Stimulated activated CD4-positive, alpha-beta T cell treated with anti-CD3 and anti-CD28 coated beads, Interleukin-4, amount 100 ng/mL, for 48 hours (primary cell): ENCODE results near the gene CHRNA3.

Experiments
- DNase-seq, 2 donors: peaks; one replicate each; pipeline ENCODE4 v3.0.0-alpha.2; 2020; ENCODE audit warnings: low read depth in 2 of 2

Gene CHRNA3

GRCh38 chr15:78636378-78636859, 15.6 kb upstream of the CHRNA3 start:
- no peak for DNase-seq

DNA sequence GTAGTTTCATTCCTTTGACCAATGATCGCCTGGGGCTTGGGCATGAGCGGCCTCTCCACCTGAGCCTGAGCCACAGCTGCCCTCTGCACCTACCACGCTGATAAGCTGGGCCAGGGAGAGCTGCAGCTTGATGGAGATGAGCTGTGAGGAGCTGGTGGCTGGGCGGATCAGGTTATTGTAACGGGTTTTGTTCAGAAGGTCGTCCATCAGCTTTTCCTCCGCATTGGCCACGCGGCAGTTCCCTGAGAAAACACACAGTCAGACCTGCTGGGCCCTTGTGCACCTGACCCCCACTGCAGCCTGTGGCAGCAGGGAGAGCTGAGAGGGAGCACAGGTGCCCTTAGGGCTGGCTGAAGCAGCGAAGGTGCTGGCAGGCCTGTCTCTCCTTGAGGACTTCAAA, 14.6 kb upstream of the CHRNA3 start:
- DNase-seq = no peak

DNA sequence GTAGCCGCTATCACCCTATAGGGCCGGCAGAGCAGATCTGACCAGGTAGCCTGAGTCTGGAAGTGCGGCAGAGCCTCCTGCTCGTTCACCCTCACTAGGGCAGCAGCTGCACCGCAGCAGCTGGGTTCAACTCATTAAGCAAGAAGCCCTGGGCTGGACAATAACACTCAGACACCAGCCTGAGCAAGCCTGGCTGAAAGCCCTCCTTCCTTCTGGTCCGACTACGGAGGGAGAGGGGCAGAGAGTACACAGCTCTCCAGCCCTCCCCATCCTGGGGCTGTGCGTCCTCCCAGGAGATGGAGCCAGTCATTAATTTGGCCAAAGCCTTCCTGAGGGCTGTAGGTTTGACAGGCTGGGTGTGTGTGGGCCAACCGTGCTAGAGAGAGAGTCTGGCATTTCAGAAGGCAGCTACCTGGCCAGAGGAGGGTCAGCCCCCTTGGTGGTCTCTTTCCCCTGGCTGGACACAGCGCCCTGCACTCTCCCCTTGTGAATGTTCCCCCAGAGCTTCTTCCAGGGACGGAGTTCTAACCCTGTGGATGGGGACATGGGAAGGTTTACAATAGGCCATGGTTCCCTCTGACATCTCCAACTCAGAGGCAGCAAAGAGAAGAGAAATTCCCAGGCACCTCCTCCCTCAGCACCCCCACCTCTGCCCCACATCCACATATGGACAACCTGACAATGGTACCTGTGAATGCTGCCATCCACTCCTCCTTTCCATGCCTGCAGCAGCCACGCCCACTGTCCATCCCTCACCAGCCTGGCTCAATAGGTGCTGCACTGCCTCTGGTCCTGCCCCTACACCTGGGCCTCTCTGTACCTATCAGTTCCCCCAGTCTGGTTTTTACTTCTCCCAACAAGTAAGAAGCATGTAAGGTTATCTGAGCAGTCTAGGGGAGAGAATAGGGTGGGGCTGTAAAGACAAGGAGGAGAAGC, 13.7 kb upstream of the CHRNA3 start:
- no peak for DNase-seq

DNA sequence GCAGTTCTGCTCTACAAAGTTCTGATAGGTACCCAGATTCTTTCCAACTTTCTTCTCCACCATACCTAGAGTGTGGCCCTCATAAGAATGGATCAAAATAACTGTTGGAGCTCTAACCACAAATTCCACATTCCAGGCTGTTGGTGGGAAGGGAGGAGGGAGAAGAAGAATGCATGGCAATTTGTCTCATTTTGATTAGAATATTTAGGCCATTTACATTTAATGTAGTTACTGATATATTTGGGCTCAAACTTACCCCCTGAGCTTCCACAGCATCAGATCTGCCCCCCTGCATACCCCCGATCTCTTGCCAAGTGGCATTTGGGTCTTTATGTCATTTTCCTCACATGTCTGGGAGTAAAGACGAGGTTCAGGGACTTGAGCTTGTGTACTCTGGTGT, 12.6 kb upstream of the CHRNA3 start:
- no peak for DNase-seq

DNA sequence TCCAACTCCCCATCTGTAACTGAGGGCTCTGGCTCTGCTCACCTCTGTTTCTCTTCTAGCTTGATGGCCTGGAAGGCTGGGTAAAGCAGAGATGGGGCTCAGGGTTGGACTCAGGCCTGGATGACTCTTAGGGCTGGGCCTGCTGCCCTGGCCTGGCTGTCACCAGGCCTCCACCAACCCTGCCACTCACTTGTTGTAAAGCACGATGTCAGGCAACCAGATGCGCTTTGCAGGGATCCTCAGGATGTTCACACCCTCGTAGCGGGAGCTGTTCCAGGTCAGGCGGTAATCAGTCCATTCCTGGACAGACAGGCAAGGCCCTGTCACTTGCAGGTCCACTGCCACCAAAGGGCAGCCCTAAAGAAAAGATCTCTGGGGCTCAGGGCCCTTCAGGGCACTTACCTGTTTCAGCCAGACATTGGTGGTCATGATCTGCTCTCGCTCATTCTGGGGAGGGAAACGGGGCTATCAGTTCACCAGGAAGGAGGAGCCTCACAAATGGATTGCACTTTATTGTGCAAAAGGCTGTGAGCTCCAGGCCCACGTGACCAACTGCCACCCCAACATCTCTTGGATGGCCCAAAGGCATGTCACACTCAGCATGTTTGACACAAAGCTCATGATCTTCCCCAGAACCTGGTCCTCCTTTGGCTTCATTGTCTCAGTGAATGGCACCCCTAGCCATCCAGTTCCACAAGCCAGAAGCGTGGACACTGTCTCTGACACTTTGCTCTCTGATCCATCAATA, 10.3 kb upstream of the CHRNA3 start:
- DNase-seq = no peak

DNA sequence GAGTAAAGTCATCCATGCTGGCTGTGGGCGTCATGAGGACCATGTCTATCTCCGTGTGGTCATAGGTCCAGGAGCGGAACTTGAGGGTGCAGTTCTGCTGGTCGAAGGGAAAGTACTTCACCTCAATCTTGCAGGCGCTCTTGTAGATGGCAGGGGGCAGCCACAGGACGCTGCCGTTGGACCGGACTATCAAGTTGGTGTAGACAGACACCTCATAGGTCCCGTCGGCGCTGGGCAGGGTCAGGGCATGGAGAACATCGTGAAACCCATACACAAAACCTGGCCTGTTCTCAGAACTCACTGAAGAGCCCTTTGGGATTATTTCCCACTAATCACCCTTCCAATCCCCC, 8.9 kb upstream of the CHRNA3 start:
- DNase-seq = no peak

- no peak for DNase-seq
These were observed 8.4 kb upstream of the CHRNA3 start for GRCh38 chr15:78629031-78629715.

- DNase-seq = no peak
These were observed 7.4 kb upstream of the CHRNA3 start for GRCh38 chr15:78628227-78628626.

- no peak for DNase-seq
These were observed 6.6 kb upstream of the CHRNA3 start for GRCh38 chr15:78627348-78627747.

DNA sequence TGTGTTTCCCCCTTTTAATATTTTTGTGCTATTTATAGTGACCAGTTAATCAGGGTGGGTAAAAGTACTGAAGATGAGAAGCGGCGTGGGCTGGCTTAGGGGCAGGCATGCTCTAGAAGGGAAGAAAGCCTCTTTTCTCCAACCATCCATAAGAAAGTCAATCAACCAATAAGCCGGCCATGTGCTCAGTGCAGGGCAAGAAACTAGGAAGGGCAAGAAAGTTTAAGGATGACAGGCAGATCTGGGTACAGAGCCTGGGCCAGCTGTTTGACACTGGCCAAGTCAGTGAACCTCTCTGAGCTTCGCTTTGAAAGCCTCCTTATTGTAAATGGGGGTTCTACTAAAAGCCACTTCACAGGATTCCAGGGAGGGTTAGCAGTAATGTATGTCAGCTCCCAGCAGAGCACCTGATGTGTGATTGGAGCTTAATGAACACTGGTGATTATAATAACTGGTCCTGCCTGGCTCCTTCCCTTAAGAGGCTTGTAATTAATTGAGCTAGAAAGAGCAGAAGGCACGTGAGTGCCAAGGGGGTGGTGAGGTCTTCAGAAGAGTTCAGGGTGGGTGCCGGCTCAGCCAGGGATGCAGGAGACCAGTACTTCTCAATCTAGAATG, 5.7 kb upstream of the CHRNA3 start:
- no peak for DNase-seq

GRCh38 chr15:78625606-78626280, 4.9 kb upstream of the CHRNA3 start:
- no peak for DNase-seq

- DNase-seq = no peak
These were observed 4.1 kb upstream of the CHRNA3 start for GRCh38 chr15:78624651-78625590.

GRCh38 chr15:78623786-78624497, 3.1 kb upstream of the CHRNA3 start:
- DNase-seq = no peak

DNA sequence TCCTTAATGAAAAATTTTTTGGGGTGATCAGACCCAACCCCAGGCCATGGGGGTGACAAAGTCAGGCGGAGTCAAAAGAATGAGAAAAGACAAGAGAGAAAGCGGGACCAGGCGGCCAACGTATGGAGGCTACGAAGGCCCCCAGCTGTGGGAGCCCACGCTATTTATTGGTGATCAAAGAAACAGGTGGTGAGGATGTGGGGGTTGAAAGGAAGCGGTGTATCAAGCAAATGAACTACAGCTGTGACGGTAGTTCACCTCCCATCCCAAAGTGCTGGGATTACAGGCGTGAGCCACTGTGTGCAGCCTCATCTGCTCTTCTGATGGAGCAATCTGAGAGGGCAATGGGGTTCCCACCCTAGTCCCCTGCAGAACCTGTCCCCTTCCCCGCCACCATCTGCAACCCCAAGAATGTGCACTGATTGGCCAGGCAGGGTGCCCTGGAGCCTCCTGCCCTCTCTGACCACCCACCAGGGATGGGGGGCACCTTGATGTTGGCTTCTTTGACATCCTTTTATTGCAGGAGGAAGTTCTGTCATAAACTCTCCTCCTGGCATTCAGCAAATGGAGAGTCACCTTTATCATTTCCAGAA, 1.1 kb upstream of the CHRNA3 start:
- no peak for DNase-seq

DNA sequence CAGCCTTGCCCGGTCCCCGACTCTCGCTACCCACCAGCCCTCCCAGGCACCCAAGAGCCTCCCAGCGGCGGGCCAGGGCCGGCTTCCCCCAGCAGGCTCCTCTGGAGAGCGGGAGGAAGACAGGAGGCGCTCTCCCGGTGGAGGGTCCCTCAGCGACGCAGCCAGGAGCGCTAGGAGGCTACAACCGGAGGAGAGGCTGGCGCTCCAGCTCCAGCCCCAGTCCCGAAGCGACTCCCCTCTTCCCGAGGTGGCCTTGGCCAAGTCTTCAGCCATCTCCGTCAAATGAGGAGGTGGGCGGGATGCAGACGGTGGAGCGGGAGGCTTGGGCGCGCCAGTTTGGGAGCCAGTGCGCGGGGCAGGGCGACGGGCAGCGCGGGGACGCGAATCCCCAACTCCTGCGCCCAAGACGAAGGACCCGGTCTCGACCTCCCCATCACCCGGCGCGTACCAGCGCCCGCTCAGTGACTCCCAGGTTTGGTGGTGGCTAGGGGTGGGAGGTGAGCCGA, 722 bp downstream of the CHRNA3 start:
- DNase-seq = no peak

DNA sequence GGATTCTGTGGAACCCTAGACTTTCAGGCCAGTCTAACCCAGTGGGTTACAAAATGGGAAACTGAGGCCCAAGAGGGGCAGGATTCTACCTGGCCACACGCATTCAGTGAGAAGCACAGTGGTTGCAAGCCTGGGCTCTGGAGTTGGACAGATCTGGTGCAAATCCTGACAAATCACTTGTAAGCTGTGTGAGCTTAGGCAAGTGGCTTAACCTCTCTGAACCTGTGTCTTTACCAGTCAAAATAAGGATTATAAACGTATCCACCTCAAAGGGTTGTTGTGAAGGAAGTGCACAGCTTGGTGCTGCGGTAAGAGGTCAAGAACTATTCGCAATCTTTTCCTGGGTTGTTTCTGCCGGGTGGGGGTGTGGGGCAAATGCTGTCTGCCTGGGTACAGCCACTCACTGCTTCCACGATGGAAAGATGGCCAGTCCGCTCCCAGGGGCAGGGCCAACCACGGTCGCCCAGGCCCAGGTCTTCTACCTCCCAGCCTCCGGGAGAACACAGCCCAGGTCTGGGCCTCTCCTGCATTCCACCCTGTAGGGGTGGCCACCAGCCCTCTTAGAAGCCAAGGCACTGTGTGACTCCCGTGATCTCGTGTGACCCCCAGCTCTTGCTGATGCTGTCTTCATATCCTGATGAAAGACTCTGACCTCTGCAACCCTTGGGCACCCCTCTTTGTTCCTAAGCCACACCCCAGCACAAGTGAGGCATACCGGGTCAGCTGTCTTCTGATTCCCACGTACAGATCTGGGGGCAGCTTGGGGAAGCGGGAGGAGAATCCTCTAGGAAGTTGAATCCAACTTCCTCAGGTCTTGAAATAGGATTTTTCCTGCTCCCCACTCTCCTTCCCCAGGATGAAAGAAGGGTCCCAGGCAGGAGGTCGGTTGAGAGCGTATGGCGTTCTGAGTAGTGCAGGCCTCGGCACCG, 1.5 kb downstream of the CHRNA3 start:
- no peak for DNase-seq

- peak; percentile 80 to 91 for DNase-seq
These were observed 2.3 kb downstream of the CHRNA3 start for GRCh38 chr15:78618490-78618934.

DNA sequence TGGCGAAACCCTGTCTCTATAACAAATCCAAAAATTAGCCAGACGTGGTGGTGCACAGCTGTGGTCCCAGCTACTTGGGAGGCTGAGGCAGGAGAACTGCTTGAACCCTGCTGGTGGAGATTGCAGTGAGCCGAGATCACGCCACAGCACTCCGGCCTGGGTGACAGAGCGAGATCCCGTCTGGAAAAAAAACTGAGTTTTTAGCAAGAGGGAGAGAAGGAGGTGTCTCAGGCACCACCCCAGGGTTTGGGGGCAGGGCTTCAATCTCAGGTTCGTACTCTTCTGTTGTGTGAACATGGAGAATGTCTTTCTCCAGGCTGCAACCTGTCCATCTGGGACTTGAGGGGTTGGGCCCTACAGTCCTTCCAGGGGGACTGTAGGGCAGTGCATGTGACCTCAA, 2.7 kb downstream of the CHRNA3 start:
- DNase-seq = no peak
